Endothelial cell of umbilical vein (primary cell): ENCODE results near the gene KRTAP24-1. TPM values are rescaled to one million over a fixed set of nuclear protein-coding genes. Genes with fewer than 3 reads are reported as not detected.

Source experiments
- BruUV-seq: library from RNA; stranded (reverse); fragments of 400-500 nt; replicated peaks from 2 replicates; lab custom pipeline; 2021; lab: Mats Ljungman, UMichigan
- CTCF ChIA-PET: fragments of 300-600, 350-600 bp; sonication (Branson Sonifier 250); formaldehyde crosslinking; loops from one replicate; lab custom pipeline; 2021; ENCODE audit warnings: antibody characterized with exemption, inconsistent platforms; lab: Charles Lee
- POLR2A ChIA-PET: fragments of 300-600, 350-600 bp; sonication (Branson Sonifier 250); formaldehyde crosslinking; loops from one replicate; lab custom pipeline; 2021; ENCODE audit warnings: antibody characterized with exemption, inconsistent platforms; lab: Charles Lee
- DNase-seq: peaks from one replicate; pipeline ENCODE4 v3.0.0-alpha.2; 2011; ENCODE audit warnings: low read depth, low spot score
- FAIRE-seq: peaks from 2 replicates; lab custom pipeline; 2011; peaks lifted over from hg19 to GRCh38; lab: Jason Lieb, UNC
- H2AFZ ChIP-seq: 2 replicates; pipeline ENCODE4 v1.6.0; 2012; ENCODE audit warnings: low read depth, low read length, control low read depth, inconsistent platforms
- H3K27ac ChIP-seq: 2 replicates; pipeline ENCODE4 v1.5.1; 2011; ENCODE audit warnings: low read depth, mild to moderate bottlenecking, control low read depth, low read length, moderate library complexity; ENCODE audit not compliant: insufficient read depth
- H3K27me3 ChIP-seq, 2 experiments: 2 replicates each; pipeline versions ENCODE4 v1.6.0 to v1.6.1; 2011; ENCODE audit warnings: low read length in 2 of 2, mixed read lengths in 1 of 2; ENCODE audit not compliant: control insufficient read depth in 2 of 2, insufficient read depth in 2 of 2
- H3K36me3 ChIP-seq, 2 experiments: 2 replicates in 1 of 2; 3 replicates in 1 of 2; pipeline ENCODE4 v1.5.1; 2011; ENCODE audit warnings: low read length in 2 of 2, mild to moderate bottlenecking in 1 of 2, moderate library complexity in 1 of 2; ENCODE audit not compliant: control insufficient read depth in 2 of 2, insufficient read depth in 2 of 2; ENCODE audit errors: extremely low read depth in 1 of 2
- H3K4me1 ChIP-seq: 3 replicates; pipeline ENCODE4 v1.5.1; 2011; ENCODE audit warnings: mild to moderate bottlenecking, low read length; ENCODE audit not compliant: control insufficient read depth, insufficient read depth; ENCODE audit errors: extremely low read depth
- H3K4me2 ChIP-seq: 2 replicates; pipeline ENCODE4 v1.6.1; 2011; ENCODE audit warnings: low read length, control low read depth, mixed read lengths; ENCODE audit not compliant: insufficient read depth
- H3K4me3 ChIP-seq, 3 experiments: fragments of 200-600 bp in 1 of 3; sonication (generic), shearing (Covaris generic) in 1 of 3; replicated peaks in 1 of 3; 2 replicates each; pipeline ENCODE4 v1.5.1; 2011 to 2016; ENCODE audit warnings: control low read depth in 3 of 3, low read length in 3 of 3, mild to moderate bottlenecking in 2 of 3, inconsistent platforms in 1 of 3, low read depth in 1 of 3, moderate library complexity in 1 of 3; ENCODE audit not compliant: insufficient read depth in 1 of 3
- H3K79me2 ChIP-seq: 2 replicates; pipeline ENCODE4 v1.6.0; 2012; ENCODE audit warnings: low read length, inconsistent platforms; ENCODE audit not compliant: control insufficient read depth, insufficient read depth
- H3K9ac ChIP-seq: replicated peaks from 2 replicates; pipeline ENCODE3; 2011; ENCODE audit warnings: low read length, control low read depth; ENCODE audit not compliant: insufficient read depth; ENCODE audit errors: extremely low read depth
- H3K9me1 ChIP-seq: replicated peaks from 3 replicates; pipeline ENCODE4 v1.6.0; 2011; ENCODE audit warnings: mild to moderate bottlenecking, low read length; ENCODE audit not compliant: control insufficient read depth, insufficient read depth; ENCODE audit errors: extremely low read depth
- H3K9me3 ChIP-seq: replicated peaks from 2 replicates; pipeline ENCODE4 v1.5.1; 2012; ENCODE audit warnings: low read length, inconsistent platforms; ENCODE audit not compliant: control insufficient read depth, insufficient read depth
- H4K20me1 ChIP-seq: replicated peaks from 2 replicates; pipeline ENCODE3; 2011; ENCODE audit warnings: mild to moderate bottlenecking, low read length; ENCODE audit not compliant: control insufficient read depth, insufficient read depth; ENCODE audit errors: extremely low read depth
- CTCF ChIP-seq, 2 donors: IDR thresholded peaks; 1 replicate in 1 of 2; 2 replicates in 1 of 2; pipeline ENCODE4 v1.5.1; 2011; ENCODE audit warnings: low read length in 2 of 2, mild to moderate bottlenecking in 2 of 2, moderate library complexity in 2 of 2, control low read depth in 1 of 2, inconsistent platforms in 1 of 2, low read depth in 1 of 2; ENCODE audit not compliant: insufficient read depth in 1 of 2; ENCODE audit errors: extremely low read depth in 1 of 2
- EZH2 ChIP-seq: IDR thresholded peaks from 2 replicates; pipeline ENCODE4 v1.6.1; 2012; ENCODE audit warnings: borderline replicate concordance, low read depth, mild to moderate bottlenecking, moderate library complexity, low read length, inconsistent platforms; ENCODE audit not compliant: severe bottlenecking
- FOS ChIP-seq: IDR thresholded peaks from 2 replicates; pipeline ENCODE4 v1.6.1; 2011; ENCODE audit warnings: mild to moderate bottlenecking, low read length, moderate library complexity, borderline replicate concordance; ENCODE audit not compliant: insufficient read depth
- GATA2 ChIP-seq: IDR thresholded peaks from 2 replicates; pipeline ENCODE4 v1.7.0; 2011; ENCODE audit warnings: low read depth, mild to moderate bottlenecking, moderate library complexity, mixed read lengths, low read length; ENCODE audit not compliant: insufficient read length, insufficient read depth
- JUN ChIP-seq: IDR thresholded peaks from 2 replicates; pipeline ENCODE4 v1.6.1; 2011; ENCODE audit warnings: borderline replicate concordance, low read depth; ENCODE audit not compliant: insufficient read length, insufficient read depth
- MAX ChIP-seq: IDR thresholded peaks from 2 replicates; pipeline ENCODE4 v1.6.1; 2011; ENCODE audit not compliant: insufficient read depth, insufficient read length
- MYC ChIP-seq: IDR thresholded peaks from one replicate; pipeline ENCODE4 v1.6.1; 2011; ENCODE audit warnings: mild to moderate bottlenecking, low read depth, low read length
- POLR2A ChIP-seq: IDR thresholded peaks from 2 replicates; pipeline ENCODE4 v1.6.1; 2012; ENCODE audit warnings: low read depth, mild to moderate bottlenecking, control low read depth, low read length
- POLR2AphosphoS5 ChIP-seq: IDR thresholded peaks from 2 replicates; pipeline ENCODE4 v1.6.1; 2012; ENCODE audit warnings: low read depth, mild to moderate bottlenecking, control low read depth, low read length, moderate library complexity; ENCODE audit not compliant: insufficient read depth
- dilution Hi-C: fragments of 300-500 bp; cut with MboI; formaldehyde crosslinking; loops from one replicate; pipeline ENCODE4 v1.15.0; 2019; ENCODE audit warnings: low sequenced_read_pairs; ENCODE audit not compliant: extremely low pct_ligation_motif_present
- intact Hi-C: fragments of 100-400 bp; cut with micrococcal nuclease; formaldehyde crosslinking; loops from one replicate; pipeline ENCODE4 v1.10.0; 2022
- polyA plus RNA-seq, 4 experiments: library from polyadenylated mRNA; depleted of rRNA in 3 of 4; stranded (reverse) in 3 of 4; unstranded in 1 of 4; fragments of >200 nt; gene quantifications; 2 replicates each; pipeline versions ENCODE4 v1.2.1 to v1.2.3, GENCODE V29; 2011 to 2012; ENCODE audit warnings: missing spikeins in 1 of 4
- total RNA-seq: library from RNA; stranded (reverse); gene quantifications from 2 replicates; pipeline ENCODE4 v1.2.3, GENCODE V29; 2021

Gene KRTAP24-1
- total and polyA plus RNA-seq, 2 donors (not counting 3 experiments of a cell fraction or from before 2014, with no cell fraction given) = not detected

- ChIA-PET CTCF (no interaction called here), POLR2A (no interaction called here)
- no peak for DNase-seq
- Histone ChIP-seq H3K36me3 (no peaks in the 10 kb centered on the region), H4K20me1 (no peaks in the 10 kb centered on the region), H3K9ac (no peak within 1 kb of the TSS), H3K4me1 (no peaks in the 10 kb centered on the region), H3K27me3 (no peaks in the 10 kb centered on the region), H3K4me3 (no peak within 1 kb of the TSS), H3K4me2 (no peak within 1 kb of the TSS), H3K9me1 (no peaks in the 10 kb centered on the region), H3K27ac (no peak within 1 kb of the TSS), H3K79me2 (no peaks in the 10 kb centered on the region), H2AFZ (no peak within 1 kb of the TSS), H3K9me3 (peaks cover 2% of the 10 kb centered on the region)
- dilution Hi-C loops = no loop called here
- FAIRE-seq = no peak
- intact Hi-C loops = no loop called here
- TF ChIP-seq MYC (no peak), EZH2 (no peak), GATA2 (no peak)
- BruUV-seq = no TSS peak
Measured at GRCh38 chr21:30320215-30320614, 37.5 kb upstream of the KRTAP24-1 start, which contains the start of gene KRTAP26-1. Gene KRTAP26-1 (minus strand): TSS chr21:30320315. CDS start chr21:30320035, 280 bp downstream.

DNA sequence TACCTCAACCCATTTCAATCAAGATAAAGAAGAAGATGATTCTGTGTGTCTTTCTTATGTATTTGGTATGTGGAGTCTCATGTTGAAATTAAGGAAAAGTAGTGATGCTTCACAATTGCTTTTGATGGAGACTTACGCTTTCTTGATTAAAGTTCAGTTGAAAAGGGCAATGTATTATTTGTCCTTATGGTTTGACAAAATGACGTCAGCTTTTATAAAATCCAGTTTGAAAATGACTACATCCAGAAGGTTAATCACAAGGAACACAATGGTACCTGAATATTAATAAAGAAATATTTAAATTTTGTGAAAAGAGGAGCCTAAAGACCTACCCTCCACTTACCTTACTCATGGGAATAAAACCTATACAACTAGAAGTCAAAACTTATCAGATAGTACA, 33.0 kb upstream of the KRTAP24-1 start:
- no peak overlapping the region for H3K9ac ChIP-seq
- TF ChIP-seq CTCF (IDR thresholded peaks at IDR 0.05; ENCODE audit: extremely low read depth in 1 of 2, insufficient read depth in 1 of 2, low read depth in 1 of 2, low read length in 2 of 2) (no peak), GATA2 (no peak), MAX (no peak), EZH2 (no peak), POLR2A (no peak), POLR2AphosphoS5 (no peak), FOS (no peak), MYC (no peak), JUN (no peak)
- no peak overlapping the region for H3K4me2 ChIP-seq
- CTCF ChIA-PET = no interaction called here
- no peak overlapping the region for H2AFZ ChIP-seq
- no peaks in the 10 kb centered on the region for H3K36me3 ChIP-seq
- no peaks in the 10 kb centered on the region for H3K27me3 ChIP-seq
- H3K9me3 ChIP-seq = peaks cover 3% of the 10 kb centered on the region
- no peaks in the 10 kb centered on the region for H4K20me1 ChIP-seq
- no peak for DNase-seq
- no peaks in the 10 kb centered on the region for H3K9me1 ChIP-seq
- FAIRE-seq = no peak
- POLR2A ChIA-PET = no interaction called here
- BruUV-seq = no TSS peak
- no peak overlapping the region for H3K4me3 ChIP-seq
- no peak overlapping the region for H3K27ac ChIP-seq
- no peaks in the 10 kb centered on the region for H3K79me2 ChIP-seq
- intact Hi-C loops (no loop called here), dilution Hi-C loops (no loop called here)
- no peaks in the 10 kb centered on the region for H3K4me1 ChIP-seq
